Urinary bladder (tissue), 4 donors: ENCODE data around the gene AMBP. TPM values are rescaled to one million over a fixed set of nuclear protein-coding genes. Genes with fewer than 3 reads are reported as not detected.

Experiments
- DNase-seq: peaks from one replicate; pipeline ENCODE4 v3.0.0-alpha.2; 2015; ENCODE audit errors: extremely low spot score
- H3K27ac ChIP-seq: one replicate; pipeline ENCODE4 v1.5.1; 2013; ENCODE audit warnings: low read depth, mild to moderate bottlenecking, moderate library complexity
- H3K36me3 ChIP-seq: one replicate; pipeline ENCODE4 v1.6.1; 2013; ENCODE audit warnings: mild to moderate bottlenecking, moderate library complexity; ENCODE audit not compliant: insufficient read depth
- H3K4me1 ChIP-seq: one replicate; pipeline ENCODE4 v1.6.1; 2013; ENCODE audit warnings: mild to moderate bottlenecking, moderate library complexity; ENCODE audit not compliant: insufficient read depth
- H3K4me3 ChIP-seq: one replicate; pipeline ENCODE4 v1.5.1; 2013; ENCODE audit warnings: low read depth, low read length
- WGBS: extraction: QIAGEN DNeasy Blood & Tissue Kit; methylation state at CpG from one replicate; pipeline ENCODE4 v1.1.7; 2013; 5-methylcytosine and 5-hydroxymethylcytosine counted together
- polyA plus RNA-seq: library from polyadenylated mRNA; stranded (reverse); fragments of 200-250 nt; gene quantifications from one replicate; pipeline ENCODE4 v1.2.3, GENCODE V29; 2013
- total RNA-seq: library from RNA; depleted of rRNA; stranded (reverse); fragments of >200 nt; gene quantifications from one replicate; pipeline ENCODE4 v1.2.3, GENCODE V29; 2014
- donor health status: healthy with polysubstance abuse.
- donor health status: healthy.

Gene AMBP
- total and polyA plus RNA-seq, 2 donors = 2.4 TPM; not detected in 1

DNA sequence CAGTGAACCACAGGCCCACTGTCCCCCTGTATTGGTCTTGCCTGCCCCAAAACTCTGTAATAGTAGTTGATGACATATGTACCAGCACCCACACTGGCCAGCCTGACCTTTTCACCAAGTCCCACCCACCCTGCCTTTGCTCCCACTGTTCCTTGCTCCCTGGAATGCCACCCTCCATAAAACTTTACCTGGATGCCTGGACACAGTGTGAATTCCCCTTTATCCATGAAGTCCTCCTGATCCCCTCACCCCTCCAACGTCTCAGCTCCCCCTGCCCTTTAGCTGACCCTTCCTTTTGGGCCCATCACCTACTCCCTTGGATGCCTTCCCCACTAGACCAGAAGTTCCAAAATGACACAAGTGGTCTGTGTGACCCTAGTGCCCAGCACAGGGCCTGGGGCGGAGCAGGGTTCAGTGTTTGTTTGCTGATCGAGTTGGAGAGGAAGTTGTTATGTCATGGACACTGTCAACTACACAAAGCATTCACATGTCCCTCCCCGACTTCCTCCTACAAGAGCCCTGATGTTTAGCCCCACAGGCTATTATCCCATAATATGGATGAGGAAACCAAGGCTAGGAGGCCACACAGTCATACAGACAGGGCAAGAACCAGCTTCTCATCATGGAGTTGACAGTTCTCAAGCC lies 16.1 kb downstream of the AMBP start:
- 68% methylated on average over 4 of the region's 4 CpGs for WGBS
- DNase-seq = no peak
- Histone ChIP-seq H3K36me3 (no peaks in the 10 kb centered on the region), H3K4me1 (no peaks in the 10 kb centered on the region), H3K4me3 (no peak overlapping the region), H3K27ac (no peak overlapping the region)

DNA sequence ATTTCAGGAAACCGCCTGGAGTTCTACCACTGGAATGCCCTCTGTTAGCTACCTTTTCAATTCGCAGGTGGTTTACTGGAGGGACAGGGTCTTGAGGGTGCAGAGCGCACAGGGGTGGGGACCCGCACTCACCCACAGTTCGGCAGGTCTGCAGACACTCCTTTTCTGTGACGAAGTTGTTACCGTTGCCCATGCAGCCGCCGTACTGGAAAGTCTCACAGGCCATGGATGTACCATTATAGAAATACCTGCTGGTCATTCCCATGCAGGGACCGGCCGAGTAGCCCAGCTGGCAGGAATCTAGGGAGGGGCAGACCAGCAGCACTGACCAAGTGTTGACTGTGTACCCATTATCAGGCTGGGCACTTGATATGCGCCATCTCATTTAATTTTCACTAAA lies 16.8 kb downstream of the AMBP start:
- no peak for DNase-seq
- WGBS = 96% methylated on average over 12 of the region's 12 CpGs

DNA sequence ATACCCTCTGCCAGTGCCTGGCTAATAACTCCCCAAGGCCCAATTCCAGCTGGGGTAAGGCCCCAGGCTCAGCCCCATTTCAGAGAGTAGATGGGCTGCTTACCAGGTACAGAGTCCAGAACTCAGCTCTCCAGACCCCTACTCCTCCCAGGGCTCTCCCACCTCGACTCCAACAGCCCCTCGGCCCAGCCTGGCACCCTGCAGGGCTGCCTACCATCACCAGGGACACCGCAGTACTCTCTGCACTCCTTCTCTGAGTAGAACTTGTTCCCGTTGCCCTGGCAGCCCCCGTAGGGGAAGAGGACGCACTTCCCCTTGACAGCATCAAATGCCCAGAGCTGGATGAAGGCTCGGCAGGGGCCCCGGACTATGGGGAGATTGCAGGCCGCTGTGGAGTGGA lies 17.4 kb downstream of the AMBP start:
- DNase-seq = no peak
- 72% methylated on average over 9 of the region's 9 CpGs for WGBS
- Histone ChIP-seq H3K4me1 (no peaks in the 10 kb centered on the region), H3K36me3 (no peaks in the 10 kb centered on the region), H3K4me3 (no peak overlapping the region), H3K27ac (no peak overlapping the region)

More for the DNA sequence above, 16.8 kb downstream of the AMBP start:
- Histone ChIP-seq H3K4me3 (no peak overlapping the region), H3K4me1 (no peaks in the 10 kb centered on the region), H3K36me3 (no peaks in the 10 kb centered on the region), H3K27ac (no peak overlapping the region)

- no peaks in the 10 kb centered on the region for H3K36me3 ChIP-seq
- no peak overlapping the region for H3K27ac ChIP-seq
- H3K4me1 ChIP-seq = no peaks in the 10 kb centered on the region
- 81% methylated on average over 8 of the region's 8 CpGs for WGBS
- H3K4me3 ChIP-seq = no peak overlapping the region
- DNase-seq = no peak
Measured at GRCh38 chr9:114060070-114060469, 18.0 kb downstream of the AMBP start.

DNA sequence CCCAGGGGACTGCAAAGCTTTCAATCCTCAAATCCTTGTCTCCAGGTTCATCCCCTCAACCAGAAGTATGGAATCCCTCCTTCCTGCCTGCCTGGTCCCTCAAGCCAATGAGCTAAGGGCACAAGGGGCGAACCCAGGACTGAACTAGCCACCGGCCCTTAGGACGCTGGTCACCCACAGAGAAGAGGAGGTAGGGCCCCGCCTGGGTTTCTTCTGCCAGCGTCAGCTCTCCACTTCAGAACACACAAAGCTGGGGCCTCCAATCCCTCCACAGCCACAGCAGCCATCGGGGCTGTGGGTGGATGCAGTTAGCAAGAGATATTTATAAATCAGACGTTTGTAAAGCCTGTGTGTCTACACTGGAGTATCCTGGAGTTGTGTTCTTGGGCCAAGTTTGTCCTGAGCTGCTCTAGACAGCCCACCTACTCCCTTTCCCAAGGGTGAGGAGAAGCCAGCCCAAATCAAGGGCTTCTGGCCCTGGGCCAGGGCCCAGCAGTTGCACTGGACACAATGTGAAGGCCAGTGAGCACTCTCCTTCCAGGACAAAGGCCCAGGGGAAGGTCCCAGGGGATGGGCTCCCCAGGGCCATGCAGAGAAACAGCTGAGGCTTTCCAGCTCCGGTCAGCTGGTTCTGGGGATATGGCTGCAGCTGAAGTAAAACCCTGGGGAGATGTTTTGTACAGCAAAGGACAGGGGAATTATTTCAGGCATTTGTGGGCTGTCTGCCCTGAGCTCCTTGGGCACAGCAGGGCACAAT lies 18.9 kb downstream of the AMBP start:
- Histone ChIP-seq H3K4me1 (no peaks in the 10 kb centered on the region), H3K27ac (no peak overlapping the region), H3K4me3 (no peak overlapping the region), H3K36me3 (no peaks in the 10 kb centered on the region)
- 64% methylated on average over 8 of the region's 8 CpGs for WGBS
- DNase-seq = no peak

DNA sequence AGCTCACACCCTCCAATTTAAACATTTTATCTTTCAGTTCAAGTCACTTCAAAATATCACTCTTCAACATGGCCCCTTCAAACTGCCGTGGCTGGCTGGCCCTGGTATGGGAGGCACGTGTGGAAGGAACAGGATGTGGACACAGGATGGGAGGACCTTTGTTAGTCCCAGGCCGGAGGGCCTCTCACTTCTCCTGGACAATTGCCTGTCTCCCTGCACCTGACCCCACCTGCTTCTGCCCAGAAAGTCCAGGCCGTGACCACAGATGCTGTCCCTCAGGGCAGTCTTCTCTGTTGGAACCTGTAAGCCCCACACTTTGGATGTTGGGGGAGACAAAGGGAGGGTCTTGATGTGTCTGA lies 19.4 kb downstream of the AMBP start:
- H3K36me3 ChIP-seq = no peaks in the 10 kb centered on the region
- no peaks in the 10 kb centered on the region for H3K4me1 ChIP-seq
- 81% methylated on average over 4 of the region's 4 CpGs for WGBS
- no peak for DNase-seq
- no peak overlapping the region for H3K4me3 ChIP-seq
- H3K27ac ChIP-seq = no peak overlapping the region

- 76% methylated on average over 7 of the region's 7 CpGs for WGBS
- no peak overlapping the region for H3K4me3 ChIP-seq
- no peak overlapping the region for H3K27ac ChIP-seq
- no peaks in the 10 kb centered on the region for H3K36me3 ChIP-seq
- DNase-seq = no peak
- H3K4me1 ChIP-seq = no peaks in the 10 kb centered on the region
Measured at GRCh38 chr9:114057161-114057885, 20.8 kb downstream of the AMBP start.

GRCh38 chr9:114056527-114056926 lies 21.6 kb downstream of the AMBP start:
- Histone ChIP-seq H3K36me3 (no peaks in the 10 kb centered on the region), H3K27ac (no peak overlapping the region), H3K4me1 (no peaks in the 10 kb centered on the region), H3K4me3 (no peak overlapping the region)
- WGBS = 94% methylated on average over 5 of the region's 5 CpGs
- no peak for DNase-seq

GRCh38 chr9:114055894-114056293 lies 22.2 kb downstream of the AMBP start:
- H3K4me1 ChIP-seq = no peaks in the 10 kb centered on the region

GRCh38 chr9:114055061-114055460 lies 23.0 kb downstream of the AMBP start:
- Histone ChIP-seq H3K27ac (no peak overlapping the region), H3K36me3 (no peaks in the 10 kb centered on the region), H3K4me3 (no peak overlapping the region), H3K4me1 (no peaks in the 10 kb centered on the region)
- WGBS = 92% methylated on average over 18 of the region's 18 CpGs
- DNase-seq = no peak

More at GRCh38 chr9:114055894-114056293, 22.2 kb downstream of the AMBP start:
- WGBS = 90% methylated on average over 7 of the region's 7 CpGs
- H3K36me3 ChIP-seq = no peaks in the 10 kb centered on the region
- no peak overlapping the region for H3K4me3 ChIP-seq
- DNase-seq = no peak
- no peak overlapping the region for H3K27ac ChIP-seq

- no peak for DNase-seq
- Histone ChIP-seq H3K4me1 (no peaks in the 10 kb centered on the region), H3K4me3 (no peak overlapping the region), H3K27ac (no peak overlapping the region), H3K36me3 (no peaks in the 10 kb centered on the region)
- WGBS = 85% methylated on average over 10 of the region's 10 CpGs
Measured at GRCh38 chr9:114054191-114054690, 23.9 kb downstream of the AMBP start.

- Histone ChIP-seq H3K4me1 (no peaks in the 10 kb centered on the region), H3K36me3 (no peaks in the 10 kb centered on the region), H3K27ac (no peak overlapping the region), H3K4me3 (no peak overlapping the region)
- DNase-seq = no peak
- WGBS = 95% methylated on average over 8 of the region's 8 CpGs
Measured at GRCh38 chr9:114053246-114054005, 24.7 kb downstream of the AMBP start.

- DNase-seq = no peak
- Histone ChIP-seq H3K4me3 (no peak overlapping the region), H3K4me1 (no peaks in the 10 kb centered on the region), H3K27ac (no peak overlapping the region), H3K36me3 (no peaks in the 10 kb centered on the region)
- 90% methylated on average over 7 of the region's 7 CpGs for WGBS
Measured at GRCh38 chr9:114051706-114052105, 26.4 kb downstream of the AMBP start.
